GM12878 (cell line): Measurements from ENCODE around the gene DDR1. TPM values are rescaled to one million over a fixed set of nuclear protein-coding genes. Genes with fewer than 3 reads are reported as not detected.

Experiments
- ATAC-seq: fragments of 200-7000 bp; cut with Tn5 transposase; 3 replicates; pipeline ENCODE4 v1.9.1; 2020; ENCODE audit warnings: mild to moderate bottlenecking, moderate library complexity
- BruUV-seq: library from RNA; stranded (reverse); fragments of 400-500 nt; replicated peaks from 2 replicates; lab custom pipeline; 2021; lab: Mats Ljungman, UMichigan
- CTCF ChIA-PET: fragments of 300-600 bp; sonication (Branson Sonifier 250); formaldehyde crosslinking; extraction: SDS; loops from one replicate; lab custom pipeline; 2021; ENCODE audit warnings: inconsistent platforms; lab: Yijun Ruan, JAX
- POLR2A ChIA-PET: fragments of 350-600 bp; formaldehyde crosslinking; extraction: SDS; loops from one replicate; lab custom pipeline; 2021; ENCODE audit warnings: inconsistent platforms; lab: Charles Lee
- RAD21 ChIA-PET: fragments of 300-600 bp; sonication (Branson Sonifier 250); formaldehyde crosslinking; loops from one replicate; lab custom pipeline; 2023; ENCODE audit warnings: antibody characterized with exemption; ENCODE audit not compliant: unreplicated experiment; lab: Charles Lee
- SMC1A ChIA-PET: fragments of 300-600 bp; sonication (Branson Sonifier 250); formaldehyde crosslinking; loops from one replicate; lab custom pipeline; 2023; ENCODE audit not compliant: unreplicated experiment, uncharacterized antibody; lab: Charles Lee
- DNase-seq: peaks from one replicate; pipeline ENCODE4 v3.0.0-alpha.2; 2011; ENCODE audit warnings: low read depth, low spot score
- FAIRE-seq: peaks from 3 replicates; lab custom pipeline; 2011; peaks lifted over from hg19 to GRCh38; lab: Jason Lieb, UNC
- H2AFZ ChIP-seq: 2 replicates; pipeline ENCODE4 v1.6.0; 2011; ENCODE audit warnings: low read depth, low read length, control low read depth; ENCODE audit not compliant: control insufficient read depth
- H3K27ac ChIP-seq: 2 replicates; pipeline ENCODE4 v1.5.1; 2011; ENCODE audit warnings: control low read depth; ENCODE audit not compliant: control insufficient read depth, insufficient read depth
- H3K27me3 ChIP-seq, 2 experiments: replicated peaks in 1 of 2; 2 replicates each; pipeline versions ENCODE4 v1.6.0 to v1.6.1; 2011; ENCODE audit warnings: low read length in 1 of 2; ENCODE audit not compliant: control insufficient read depth in 2 of 2, insufficient read depth in 2 of 2
- H3K36me3 ChIP-seq, 2 experiments: 2 replicates each; pipeline ENCODE4 v1.5.1; 2011; ENCODE audit warnings: low read length in 1 of 2; ENCODE audit not compliant: control insufficient read depth in 2 of 2, insufficient read depth in 2 of 2
- H3K4me1 ChIP-seq: 2 replicates; pipeline ENCODE4 v1.6.1; 2011; ENCODE audit warnings: mild to moderate bottlenecking, low read length, moderate library complexity, mixed read lengths; ENCODE audit not compliant: control insufficient read depth, insufficient read depth
- H3K4me2 ChIP-seq: 2 replicates; pipeline ENCODE4 v1.6.0; 2011; ENCODE audit warnings: control low read depth; ENCODE audit not compliant: control insufficient read depth, insufficient read depth
- H3K4me3 ChIP-seq: fragments of 200-600 bp; sonication (generic); 2 replicates; pipeline ENCODE4 v1.5.1; 2016
- H3K79me2 ChIP-seq: 2 replicates; pipeline ENCODE4 v1.6.0; 2011; ENCODE audit warnings: low read length; ENCODE audit not compliant: control insufficient read depth, insufficient read depth
- H3K9ac ChIP-seq: 2 replicates; pipeline ENCODE4 v1.8.0; 2011; ENCODE audit warnings: low read length, control low read depth, mixed read lengths; ENCODE audit not compliant: control insufficient read depth, insufficient read depth
- H3K9me3 ChIP-seq: replicated peaks from 3 replicates; pipeline ENCODE4 v1.5.1; 2011; ENCODE audit warnings: mild to moderate bottlenecking, low read length; ENCODE audit not compliant: control insufficient read depth, insufficient read depth
- H4K20me1 ChIP-seq: 2 replicates; pipeline ENCODE4 v1.6.0; 2011; ENCODE audit not compliant: control insufficient read depth, insufficient read depth
- BCL11A ChIP-seq: IDR thresholded peaks from 2 replicates; pipeline ENCODE4 v1.6.1; 2011; ENCODE audit warnings: low read depth, low read length
- BHLHE40 ChIP-seq, 2 experiments: fragments of 450-650 bp in 1 of 2; IDR thresholded peaks; 2 replicates each; pipeline ENCODE4 v1.6.1; 2011 to 2017; ENCODE audit warnings: low read depth in 2 of 2, borderline replicate concordance in 1 of 2, improper control_type of control experiment in 1 of 2, low read length in 1 of 2, mild to moderate bottlenecking in 1 of 2
- CHD2 ChIP-seq: IDR thresholded peaks from 2 replicates; pipeline ENCODE4 v1.6.1; 2011; ENCODE audit warnings: low read depth, low read length, improper control_type of control experiment, borderline replicate concordance
- CREM ChIP-seq: IDR thresholded peaks from 2 replicates; pipeline ENCODE4 v1.6.1; 2014; ENCODE audit warnings: antibody characterized with exemption, low read depth
- FOXK2 ChIP-seq: fragments of 450-650 bp; IDR thresholded peaks from 2 replicates; pipeline ENCODE4 v1.6.1; 2017; ENCODE audit warnings: mild to moderate bottlenecking, moderate library complexity
- KAT2A ChIP-seq: conservative IDR thresholded peaks from 2 replicates; pipeline ENCODE4 v1.6.1; 2011; ENCODE audit warnings: low read depth, low read length; ENCODE audit not compliant: control insufficient read depth
- NFYB ChIP-seq: IDR thresholded peaks from 2 replicates; pipeline ENCODE4 v1.6.1; 2011; ENCODE audit warnings: low read depth, mild to moderate bottlenecking, low read length, improper control_type of control experiment, moderate library complexity; ENCODE audit not compliant: insufficient read depth
- NR2F1 ChIP-seq: fragments of 450-650 bp; conservative IDR thresholded peaks from 2 replicates; pipeline ENCODE4 v1.6.1; 2017; ENCODE audit warnings: mild to moderate bottlenecking
- PAX5 ChIP-seq: IDR thresholded peaks from 2 replicates; pipeline ENCODE4 v1.6.1; 2011; ENCODE audit warnings: low read depth, low read length, borderline replicate concordance
- RUNX3 ChIP-seq: IDR thresholded peaks from 2 replicates; pipeline ENCODE4 v1.6.1; 2012; ENCODE audit warnings: low read length, inconsistent platforms
- SP1 ChIP-seq: IDR thresholded peaks from one replicate; pipeline ENCODE4 v1.6.1; 2011; ENCODE audit warnings: low read depth, low read length
- YY1 ChIP-seq: IDR thresholded peaks from 2 replicates; pipeline ENCODE4 v1.6.1; 2011; ENCODE audit warnings: low read depth, mild to moderate bottlenecking, low read length
- ZBED1 ChIP-seq: IDR thresholded peaks from 2 replicates; pipeline ENCODE4 v1.6.1; 2016; ENCODE audit warnings: borderline replicate concordance
- WGBS: methylation state at CpG from one replicate; pipeline ENCODE4 v1.1.6; 2016; ENCODE audit warnings: low lambda C conversion rate; ENCODE audit not compliant: insufficient replicate concordance, insufficient coverage; ENCODE audit errors: missing lambda C conversion rate; 5-methylcytosine and 5-hydroxymethylcytosine counted together
- in situ Hi-C: fragments of 300-500 bp; cut with MboI; formaldehyde crosslinking; loops from 9 replicates; pipeline ENCODE4 v1.14.3; 2018; ENCODE audit warnings: mixed read lengths
- intact Hi-C: fragments of 100-400 bp; cut with micrococcal nuclease; formaldehyde crosslinking; loops from one replicate; pipeline ENCODE4 v1.14.2; 2022; ENCODE audit not compliant: unreplicated experiment
- polyA plus RNA-seq, 11 experiments: library from polyadenylated mRNA; depleted of rRNA in 4 of 11; unstranded in 6 of 11; stranded (reverse) in 5 of 11; fragments of >200 nt; fragmentation: Nextera tagmentation in 4 of 11; fragmentation: Illumina TruSeq in 1 of 11; extraction: Ambion mirVana in 4 of 11; extraction: Trizol in 1 of 11; gene quantifications; 1 replicate in 1 of 11; 2 replicates in 10 of 11; pipeline versions ENCODE4 v1.2.1 to v1.2.3, GENCODE V29; 2011 to 2016; ENCODE audit warnings: inconsistent platforms in 2 of 11, missing spikeins in 2 of 11, low read depth in 1 of 11
- total RNA-seq, 4 experiments: library from RNA; depleted of rRNA in 3 of 4; stranded (reverse); fragments of >200 nt in 3 of 4; fragmentation: Illumina TruSeq in 1 of 4; extraction: Trizol in 1 of 4; gene quantifications; 2 replicates each; pipeline versions ENCODE4 v1.2.1 to v1.2.3, GENCODE V29; 2013 to 2021

Gene DDR1
- total and polyA plus RNA-seq, 10 of the 15 experiments (the other 5 are each of a cell fraction or from before 2014, with no cell fraction given): 1.1 to 39.0 (median 11.9) TPM

DNA sequence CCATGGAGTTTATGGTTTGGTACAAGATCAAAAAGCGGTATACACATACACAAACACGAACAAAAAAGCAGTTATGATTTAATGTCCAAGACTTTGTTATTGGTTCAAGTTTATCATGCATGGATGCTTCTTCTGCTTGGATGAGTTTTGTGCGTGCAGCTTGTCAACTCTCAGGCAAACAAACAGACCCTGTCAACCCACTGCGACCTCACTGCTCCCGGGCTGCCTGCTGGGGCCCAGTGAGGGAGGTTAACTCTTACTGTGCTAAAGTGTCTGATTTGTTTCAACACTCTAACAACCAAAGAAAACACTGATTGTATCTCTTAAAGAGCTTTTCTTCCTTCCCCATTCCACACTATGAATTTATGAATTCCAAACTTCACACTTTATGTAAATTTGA is 26.8 kb upstream of the DDR1 start:
- Histone ChIP-seq H3K9me3 (peaks cover 6% of the 10 kb centered on the region), H3K4me3 (no peak overlapping the region; the same call in 1 of the 2 replicates), H2AFZ (peak overlapping the region; percentile 56), H3K4me1 (peaks cover 19% of the 10 kb centered on the region), H3K9ac (no peak overlapping the region; the same call in 1 of the 2 replicates), H3K27me3 (no peaks in the 10 kb centered on the region), H3K79me2 (no peaks in the 10 kb centered on the region), H3K4me2 (peak overlapping the region; percentile 36), H3K36me3 (no peaks in the 10 kb centered on the region), H4K20me1 (no peaks in the 10 kb centered on the region), H3K27ac (peak overlapping the region; percentile 49)
- DNase-seq (peak; percentile 51), ATAC-seq (peak; percentile 54; the same call in 2 of the 3 replicates), FAIRE-seq (no peak)
- BruUV-seq: no TSS peak
- POLR2A ChIA-PET: interaction anchor here (0.7 to 1.6 kb wide), 2 partner anchors 19 to 115 kb away, joined by 3 read pairs; partner anchors contain the start of gene FLOT1
- intact Hi-C loops: no loop called here
- TF ChIP-seq RUNX3: peak; percentile 51; the same call in 1 of the 2 replicates
- peak; percentile 38; the same call in 1 of the 2 replicates for TF ChIP-seq YY1
- TF ChIP-seq ZBED1: no peak
- TF ChIP-seq CREM: peak; percentile 29; the same call in 1 of the 2 replicates
- peak in 1 of 2 experiments; percentile 66; a peak in 2 of 4 replicates for TF ChIP-seq BHLHE40 (IDR thresholded peaks at IDR 0.05; ENCODE audit: borderline replicate concordance in 1 of 2, low read depth in 2 of 2, low read length in 1 of 2)
- peak; percentile 33 for TF ChIP-seq SP1
- no peak for TF ChIP-seq CHD2
- peak; percentile 46; the same call in 1 of the 2 replicates for TF ChIP-seq NFYB
- peak; percentile 42; the same call in 1 of the 2 replicates for TF ChIP-seq NR2F1
- no peak for TF ChIP-seq KAT2A
- peak; percentile 95 for TF ChIP-seq PAX5
- peak; percentile 54; the same call in 1 of the 2 replicates for TF ChIP-seq BCL11A
- no peak for TF ChIP-seq FOXK2
- SMC1A ChIA-PET: interaction anchor here (1.0 to 2.4 kb wide), 7 partner anchors 10 to 121 kb away, joined by 3 to 10 read pairs (median 6); no protein-coding TSS in a partner anchor
- 26% methylated on average over 5 of the region's 5 CpGs for whole genome bisulfite sequencing
- in situ Hi-C loops: no loop called here
- CTCF ChIA-PET: interaction anchor here (0.8 to 1.8 kb wide), 5 partner anchors 16 to 274 kb away, joined by 3 to 6 read pairs (median 3); no protein-coding TSS in a partner anchor
- RAD21 ChIA-PET: interaction anchor here (1.1 to 1.3 kb wide), 3 partner anchors 20 to 56 kb away, joined by 3 to 4 read pairs (median 4); partner anchors contain the start of gene VARS2
